Panc1 (cell line): ENCODE data around the gene DNAJC13. TPM values are rescaled to one million over a fixed set of nuclear protein-coding genes. Genes with fewer than 3 reads are reported as not detected.
"Not testable (repeated sequence)": the region's sequence is repeated elsewhere in the genome, so short reads cannot be mapped to it uniquely, and the experiment has no call there.

Experiments used
- ATAC-seq: fragments of 200-7000 bp; cut with Tn5 transposase; 2 replicates; pipeline ENCODE4 v1.9.1; 2020; ENCODE audit warnings: mild to moderate bottlenecking, moderate library complexity
- BruUV-seq: library from RNA; stranded (reverse); fragments of 400-500 nt; replicated peaks from 2 replicates; lab custom pipeline; 2021; lab: Mats Ljungman, UMichigan
- CTCF ChIA-PET: fragments of 300-600 bp; sonication (Branson Sonifier 250); formaldehyde crosslinking; loops from one replicate; lab custom pipeline; 2022; ENCODE audit warnings: antibody characterized with exemption; lab: Charles Lee
- POLR2A ChIA-PET: fragments of 300-600 bp; sonication (Branson Sonifier 250); formaldehyde crosslinking; loops from one replicate; lab custom pipeline; 2022; ENCODE audit warnings: antibody characterized with exemption; lab: Charles Lee
- DNase-seq: peaks from one replicate; pipeline ENCODE4 v3.0.0-alpha.2; 2010; ENCODE audit warnings: low read depth, low spot score
- H3K27ac ChIP-seq: 2 replicates; pipeline ENCODE4 v1.5.1; 2011; ENCODE audit warnings: mild to moderate bottlenecking, low read length, inconsistent platforms
- H3K27me3 ChIP-seq: fragments of 200-500 bp; sonication (Bioruptor generic); 2 replicates; pipeline ENCODE4 v1.6.0; 2014; ENCODE audit warnings: low read length, inconsistent platforms; ENCODE audit not compliant: control insufficient read depth, insufficient read depth
- H3K36me3 ChIP-seq: fragments of 200-500 bp; sonication (Bioruptor generic); 2 replicates; pipeline ENCODE4 v1.5.1; 2014; ENCODE audit warnings: inconsistent platforms, mild to moderate bottlenecking, low read length, moderate library complexity; ENCODE audit not compliant: control insufficient read depth, insufficient read depth
- H3K4me1 ChIP-seq: 2 replicates; pipeline ENCODE4 v1.5.1; 2011; ENCODE audit warnings: inconsistent platforms, mild to moderate bottlenecking, low read length, moderate library complexity; ENCODE audit not compliant: control insufficient read depth, insufficient read depth
- H3K4me3 ChIP-seq, 2 experiments: 2 replicates each; pipeline ENCODE4 v1.5.1; 2011 to 2012; ENCODE audit warnings: low read depth in 2 of 2, low read length in 2 of 2, mild to moderate bottlenecking in 2 of 2, inconsistent platforms in 1 of 2, moderate library complexity in 1 of 2
- H3K9me3 ChIP-seq: fragments of 200-500 bp; sonication (Bioruptor generic); 2 replicates; pipeline ENCODE4 v1.5.1; 2014; ENCODE audit warnings: low read depth, mild to moderate bottlenecking, inconsistent platforms, low read length, moderate library complexity; ENCODE audit not compliant: control insufficient read depth, insufficient read depth
- POLR2AphosphoS5 ChIP-seq: IDR thresholded peaks from 2 replicates; pipeline ENCODE4 v1.6.1; 2012; ENCODE audit warnings: mild to moderate bottlenecking, low read depth, low read length, moderate library complexity
- SIN3A ChIP-seq: IDR thresholded peaks from 2 replicates; pipeline ENCODE4 v1.6.1; 2012; ENCODE audit warnings: low read depth, mild to moderate bottlenecking, low read length, moderate library complexity, borderline replicate concordance; ENCODE audit not compliant: insufficient read depth
- TCF7L2 ChIP-seq: IDR thresholded peaks from 2 replicates; pipeline ENCODE4 v1.6.1; 2011; ENCODE audit warnings: mild to moderate bottlenecking, low read depth, low read length, inconsistent platforms
- in situ Hi-C: cut with HindIII; loops from 2 replicates; pipeline ENCODE4 v1.10.0; 2016; ENCODE audit warnings: low sequenced_read_pairs, low pct_unique_long_range_greater_than_20kb
- intact Hi-C: fragments of 100-400 bp; cut with micrococcal nuclease; formaldehyde crosslinking; loops from one replicate; pipeline ENCODE4 v1.10.0; 2022; ENCODE audit not compliant: unreplicated experiment
- total RNA-seq: library from RNA; stranded (reverse); gene quantifications from one replicate; pipeline ENCODE4 v1.2.1, GENCODE V29; 2021; ENCODE audit not compliant: unreplicated experiment
- TF ChIP-seq, protein P1 (sequence below), 2 experiments: IDR thresholded peaks; 2 replicates each; pipeline ENCODE4 v1.6.1; 2011 to 2012; ENCODE audit warnings: low read depth in 2 of 2, control low read depth in 1 of 2, low read length in 1 of 2, mild to moderate bottlenecking in 1 of 2, moderate library complexity in 1 of 2; ENCODE audit not compliant: insufficient read depth in 1 of 2
- TF ChIP-seq, protein P2 (sequence below): fragments of 450-650 bp; IDR thresholded peaks from 2 replicates; pipeline ENCODE4 v1.5.1; 2017; ENCODE audit warnings: mild to moderate bottlenecking

DNAJC13 gene
- total RNA-seq, 1 experiment from 2014 or later = 54.2 TPM

DNA sequence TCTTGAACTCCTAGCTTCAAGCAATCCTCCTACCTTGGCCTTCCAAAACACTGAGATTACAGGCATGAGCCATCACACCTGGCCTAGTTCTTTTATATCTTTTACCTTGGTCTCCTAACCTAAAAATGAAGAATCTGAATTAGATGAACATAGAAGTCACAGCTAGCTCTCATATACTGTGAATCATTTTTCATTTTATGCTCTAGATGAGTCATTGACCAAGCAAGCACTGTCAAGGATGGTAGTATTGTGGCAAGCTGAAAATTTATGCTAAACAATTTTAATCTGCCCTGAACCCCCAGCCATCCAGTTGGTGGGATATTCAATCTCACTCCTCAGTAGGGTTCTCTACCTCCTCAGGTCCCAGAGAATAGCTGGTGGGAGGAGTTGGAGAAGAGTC is 48.3 kb upstream of the DNAJC13 start:
- Histone ChIP-seq H3K36me3 (no peaks in the 10 kb centered on the region), H3K4me1 (no peaks in the 10 kb centered on the region), H3K27ac (no peak overlapping the region), H3K4me3 (no peak overlapping the region), H3K9me3 (no peaks in the 10 kb centered on the region), H3K27me3 (peaks cover 15% of the 10 kb centered on the region; the same call in 1 of the 2 replicates)
- CTCF ChIA-PET = no interaction called here
- POLR2A ChIA-PET = no interaction called here
- TF ChIP-seq SIN3A = no peak
- TF ChIP-seq, protein P1, sequence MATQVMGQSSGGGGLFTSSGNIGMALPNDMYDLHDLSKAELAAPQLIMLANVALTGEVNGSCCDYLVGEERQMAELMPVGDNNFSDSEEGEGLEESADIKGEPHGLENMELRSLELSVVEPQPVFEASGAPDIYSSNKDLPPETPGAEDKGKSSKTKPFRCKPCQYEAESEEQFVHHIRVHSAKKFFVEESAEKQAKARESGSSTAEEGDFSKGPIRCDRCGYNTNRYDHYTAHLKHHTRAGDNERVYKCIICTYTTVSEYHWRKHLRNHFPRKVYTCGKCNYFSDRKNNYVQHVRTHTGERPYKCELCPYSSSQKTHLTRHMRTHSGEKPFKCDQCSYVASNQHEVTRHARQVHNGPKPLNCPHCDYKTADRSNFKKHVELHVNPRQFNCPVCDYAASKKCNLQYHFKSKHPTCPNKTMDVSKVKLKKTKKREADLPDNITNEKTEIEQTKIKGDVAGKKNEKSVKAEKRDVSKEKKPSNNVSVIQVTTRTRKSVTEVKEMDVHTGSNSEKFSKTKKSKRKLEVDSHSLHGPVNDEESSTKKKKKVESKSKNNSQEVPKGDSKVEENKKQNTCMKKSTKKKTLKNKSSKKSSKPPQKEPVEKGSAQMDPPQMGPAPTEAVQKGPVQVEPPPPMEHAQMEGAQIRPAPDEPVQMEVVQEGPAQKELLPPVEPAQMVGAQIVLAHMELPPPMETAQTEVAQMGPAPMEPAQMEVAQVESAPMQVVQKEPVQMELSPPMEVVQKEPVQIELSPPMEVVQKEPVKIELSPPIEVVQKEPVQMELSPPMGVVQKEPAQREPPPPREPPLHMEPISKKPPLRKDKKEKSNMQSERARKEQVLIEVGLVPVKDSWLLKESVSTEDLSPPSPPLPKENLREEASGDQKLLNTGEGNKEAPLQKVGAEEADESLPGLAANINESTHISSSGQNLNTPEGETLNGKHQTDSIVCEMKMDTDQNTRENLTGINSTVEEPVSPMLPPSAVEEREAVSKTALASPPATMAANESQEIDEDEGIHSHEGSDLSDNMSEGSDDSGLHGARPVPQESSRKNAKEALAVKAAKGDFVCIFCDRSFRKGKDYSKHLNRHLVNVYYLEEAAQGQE (IDR thresholded peaks at IDR 0.05; ENCODE audit: insufficient read depth in 1 of 2, low read depth in 2 of 2, low read length in 1 of 2) = no peak
- TF ChIP-seq POLR2AphosphoS5 = no peak
- TF ChIP-seq, protein P2, sequence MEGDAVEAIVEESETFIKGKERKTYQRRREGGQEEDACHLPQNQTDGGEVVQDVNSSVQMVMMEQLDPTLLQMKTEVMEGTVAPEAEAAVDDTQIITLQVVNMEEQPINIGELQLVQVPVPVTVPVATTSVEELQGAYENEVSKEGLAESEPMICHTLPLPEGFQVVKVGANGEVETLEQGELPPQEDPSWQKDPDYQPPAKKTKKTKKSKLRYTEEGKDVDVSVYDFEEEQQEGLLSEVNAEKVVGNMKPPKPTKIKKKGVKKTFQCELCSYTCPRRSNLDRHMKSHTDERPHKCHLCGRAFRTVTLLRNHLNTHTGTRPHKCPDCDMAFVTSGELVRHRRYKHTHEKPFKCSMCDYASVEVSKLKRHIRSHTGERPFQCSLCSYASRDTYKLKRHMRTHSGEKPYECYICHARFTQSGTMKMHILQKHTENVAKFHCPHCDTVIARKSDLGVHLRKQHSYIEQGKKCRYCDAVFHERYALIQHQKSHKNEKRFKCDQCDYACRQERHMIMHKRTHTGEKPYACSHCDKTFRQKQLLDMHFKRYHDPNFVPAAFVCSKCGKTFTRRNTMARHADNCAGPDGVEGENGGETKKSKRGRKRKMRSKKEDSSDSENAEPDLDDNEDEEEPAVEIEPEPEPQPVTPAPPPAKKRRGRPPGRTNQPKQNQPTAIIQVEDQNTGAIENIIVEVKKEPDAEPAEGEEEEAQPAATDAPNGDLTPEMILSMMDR = no peak
- no peak for TF ChIP-seq TCF7L2
- BruUV-seq = no TSS peak
- intact Hi-C loops = no loop called here
- DNase-seq = no peak
- no peak for ATAC-seq
- in situ Hi-C loops = no loop called here

DNA sequence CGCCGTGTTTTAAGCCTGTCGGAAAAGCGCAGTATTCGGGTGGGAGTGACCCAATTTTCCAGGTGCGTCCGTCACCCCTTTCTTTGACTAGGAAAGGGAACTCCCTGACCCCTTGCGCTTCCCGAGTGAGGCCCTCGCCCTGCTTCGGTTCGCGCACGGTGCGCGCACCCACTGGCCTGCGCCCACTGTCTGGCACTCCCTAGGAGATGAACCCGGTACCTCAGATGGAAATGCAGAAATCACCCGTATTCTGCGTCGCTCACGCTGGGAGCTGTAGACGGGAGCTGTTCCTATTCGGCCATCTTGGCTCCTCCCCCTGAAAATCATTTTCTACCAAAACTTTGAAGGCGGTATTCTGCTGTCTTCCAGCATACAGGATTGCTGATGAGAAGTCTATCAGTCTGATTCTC is 40.4 kb upstream of the DNAJC13 start:
- H3K27ac ChIP-seq, H3K4me3 ChIP-seq, BruUV-seq, DNase-seq, POLR2A ChIA-PET, ATAC-seq, H3K36me3 ChIP-seq, in situ Hi-C loops, H3K4me1 ChIP-seq, H3K9me3 ChIP-seq, intact Hi-C loops: not testable (repeated sequence)
- CTCF ChIA-PET = interaction anchor here (0.6 kb wide), 1 partner anchor 24 kb away, joined by 3 read pairs; no protein-coding TSS in a partner anchor
- H3K27me3 ChIP-seq = peaks cover 12% of the 10 kb centered on the region; the same call in 1 of the 2 replicates

DNA sequence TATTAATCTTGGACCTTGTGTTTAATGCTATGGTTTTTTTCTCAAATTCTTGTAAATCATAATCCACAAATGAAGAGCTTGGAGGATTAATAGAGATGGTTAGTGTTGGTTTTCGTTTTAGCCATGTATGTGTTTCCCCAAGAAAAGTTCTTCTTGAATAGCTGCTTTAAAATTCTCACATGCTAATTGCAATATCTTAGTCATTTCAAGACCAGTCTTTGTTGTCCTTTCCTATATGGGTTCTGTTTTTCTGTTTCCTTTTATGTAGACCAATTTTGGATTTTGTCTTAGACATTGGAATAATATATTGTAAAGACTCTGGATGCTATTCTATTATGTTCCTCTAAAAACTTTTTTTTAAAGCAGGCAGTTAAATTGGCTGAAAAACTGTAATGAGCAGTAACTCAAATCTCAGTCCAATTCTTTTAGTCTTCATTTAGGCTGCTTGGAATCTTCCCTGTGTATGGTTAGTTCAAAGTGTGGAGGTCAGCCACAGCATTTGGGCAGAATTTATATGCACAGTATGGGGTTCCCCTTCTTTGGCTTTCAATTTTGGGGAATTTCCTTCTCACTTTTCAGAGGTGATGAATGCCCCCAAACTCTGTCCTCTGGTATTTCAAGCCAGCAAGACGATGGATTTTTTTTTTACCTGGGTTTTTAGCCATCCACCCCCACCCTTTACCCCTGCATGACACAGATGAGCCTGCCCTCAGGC is 39.1 kb upstream of the DNAJC13 start:
- Histone ChIP-seq H3K27me3 (peaks cover 12% of the 10 kb centered on the region; the same call in 1 of the 2 replicates), H3K4me3 (no peak overlapping the region), H3K9me3 (no peaks in the 10 kb centered on the region), H3K36me3 (no peaks in the 10 kb centered on the region), H3K4me1 (no peaks in the 10 kb centered on the region), H3K27ac (no peak overlapping the region)
- POLR2A ChIA-PET = no interaction called here
- CTCF ChIA-PET = no interaction called here
- BruUV-seq = no TSS peak
- ATAC-seq (no peak), DNase-seq (no peak)
- no peak for TF ChIP-seq SIN3A
- TF ChIP-seq, protein P2 = no peak
- no peak for TF ChIP-seq TCF7L2
- TF ChIP-seq, protein P1 (IDR thresholded peaks at IDR 0.05; ENCODE audit: insufficient read depth in 1 of 2, low read depth in 2 of 2, low read length in 1 of 2) = no peak
- TF ChIP-seq POLR2AphosphoS5 = no peak
- intact Hi-C loops (no loop called here), in situ Hi-C loops (no loop called here)
